Mesothelial cell of epicardium (in vitro differentiated cells): ENCODE data around the gene EZH2. TPM values are rescaled to one million over a fixed set of nuclear protein-coding genes. Genes with fewer than 3 reads are reported as not detected.

Source experiments
- DNase-seq, 2 experiments: peaks; one replicate each; pipeline ENCODE4 v3.0.0; 2021; ENCODE audit warnings: low spot score in 2 of 2; ENCODE audit not compliant: unreplicated experiment in 2 of 2
- H3K27ac Mint-ChIP-seq: 2 replicates; pipeline ENCODE4 v1.8.0; 2021; ENCODE audit warnings: mixed read lengths
- H3K27me3 Mint-ChIP-seq: 2 replicates; pipeline ENCODE4 v1.8.0; 2021; ENCODE audit warnings: low read depth, mixed read lengths
- H3K36me3 Mint-ChIP-seq: 2 replicates; pipeline ENCODE4 v1.8.0; 2021; ENCODE audit warnings: mixed read lengths
- H3K4me1 Mint-ChIP-seq: 2 replicates; pipeline ENCODE4 v1.8.0; 2021; ENCODE audit warnings: mixed read lengths
- H3K4me3 Mint-ChIP-seq: 2 replicates; pipeline ENCODE4 v1.8.0; 2021; ENCODE audit warnings: mild to moderate bottlenecking, moderate library complexity, mixed read lengths
- H3K9me3 Mint-ChIP-seq: 2 replicates; pipeline ENCODE4 v1.8.0; 2021; ENCODE audit warnings: mixed read lengths
- CTCF ChIP-seq: fragments of 200-600 bp; sonication (generic); IDR thresholded peaks from one replicate; pipeline ENCODE4 v1.5.0; 2021; ENCODE audit warnings: antibody characterized with exemption; ENCODE audit not compliant: unreplicated experiment
- total RNA-seq: library from RNA; stranded (reverse); gene quantifications from 3 replicates; pipeline ENCODE4 v1.2.1, GENCODE V29; 2021

EZH2 gene
- total RNA-seq, 1 donor from 2014 or later, result 29.2 TPM

GRCh38 chr7:148831782-148832181 is 52.3 kb downstream of the EZH2 start:
- H3K9me3 Mint-ChIP-seq, result no peaks in the 10 kb centered on the region
- TF ChIP-seq CTCF, result no peak
- H3K27me3 Mint-ChIP-seq, result no peaks in the 10 kb centered on the region
- H3K27ac Mint-ChIP-seq, result peak overlapping the region; percentile 59
- no peaks in the 10 kb centered on the region for H3K4me1 Mint-ChIP-seq
- no peak overlapping the region for H3K4me3 Mint-ChIP-seq
- DNase-seq, result no peak
- H3K36me3 Mint-ChIP-seq, result peaks cover 17% of the 10 kb centered on the region

GRCh38 chr7:148830897-148831692 is 53.0 kb downstream of the EZH2 start:
- Mint-ChIP-seq H3K36me3 (peaks cover 11% of the 10 kb centered on the region), H3K4me1 (no peaks in the 10 kb centered on the region), H3K27ac (no peak overlapping the region), H3K27me3 (no peaks in the 10 kb centered on the region), H3K9me3 (no peaks in the 10 kb centered on the region), H3K4me3 (no peak overlapping the region)
- no peak for DNase-seq
- TF ChIP-seq CTCF, result no peak

DNA sequence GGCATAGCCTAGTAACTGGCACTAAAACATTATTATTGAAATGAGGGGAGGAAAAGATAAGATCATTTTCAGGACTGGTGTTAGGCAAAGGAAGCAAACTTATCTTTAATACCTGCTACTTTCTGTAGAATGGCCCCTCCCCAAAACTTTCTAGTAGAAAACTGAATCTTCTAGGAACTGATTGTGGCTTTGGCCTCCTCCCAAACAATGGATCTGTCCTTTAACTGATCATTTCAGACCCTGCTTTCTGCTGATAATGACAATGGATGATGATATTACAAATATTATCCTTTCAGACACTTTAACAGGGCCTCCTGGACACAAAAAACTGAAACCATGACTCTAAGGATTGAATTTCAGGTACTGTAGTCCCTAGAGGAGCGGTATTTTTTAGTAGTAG is 55.1 kb downstream of the EZH2 start:
- Mint-ChIP-seq H3K4me3 (no peak overlapping the region), H3K9me3 (no peaks in the 10 kb centered on the region), H3K27me3 (no peaks in the 10 kb centered on the region), H3K36me3 (peaks cover 7% of the 10 kb centered on the region), H3K27ac (no peak overlapping the region), H3K4me1 (no peaks in the 10 kb centered on the region)
- DNase-seq, result no peak
- TF ChIP-seq CTCF, result no peak

DNA sequence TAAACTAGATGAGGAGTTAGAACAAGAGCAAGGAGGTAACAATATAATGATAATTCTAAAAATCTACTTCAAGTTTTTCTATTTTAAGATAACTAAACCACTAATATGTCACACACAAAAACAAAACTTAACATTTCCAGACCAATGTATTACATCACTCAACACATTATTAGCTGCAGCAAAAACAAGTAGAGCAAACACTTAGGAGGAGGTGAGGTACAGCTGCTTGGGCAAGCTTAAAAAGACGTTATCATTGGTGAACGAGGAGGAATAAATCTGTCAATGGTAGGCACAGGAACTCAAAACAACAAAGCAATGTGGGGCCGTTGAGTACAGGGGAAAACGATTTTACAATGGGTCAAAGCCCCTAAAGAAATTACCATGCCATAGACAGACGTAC is 58.8 kb downstream of the EZH2 start:
- DNase-seq, result no peak
- Mint-ChIP-seq H3K36me3 (peaks cover 6% of the 10 kb centered on the region), H3K27ac (no peak overlapping the region), H3K9me3 (no peaks in the 10 kb centered on the region), H3K4me3 (no peak overlapping the region), H3K4me1 (peaks cover 6% of the 10 kb centered on the region), H3K27me3 (no peaks in the 10 kb centered on the region)
- TF ChIP-seq CTCF, result no peak

DNA sequence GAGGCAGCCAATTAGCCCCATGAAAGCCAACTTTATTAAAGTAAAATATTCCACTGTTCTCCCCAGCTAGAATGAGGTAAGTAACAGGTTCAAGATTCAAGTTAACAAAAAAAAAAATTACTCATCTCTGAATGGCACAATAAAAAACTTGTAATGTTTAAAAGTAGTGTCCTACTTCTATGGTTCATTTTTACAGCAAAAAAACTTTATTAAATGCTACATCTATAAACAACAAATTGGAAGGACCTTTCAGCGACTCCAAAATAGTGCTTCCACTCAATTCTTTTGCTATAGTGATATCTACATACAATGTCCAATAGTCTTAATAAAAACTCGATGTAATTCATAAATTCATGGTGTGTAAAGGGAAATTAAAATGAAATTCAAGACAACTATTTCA is 59.2 kb downstream of the EZH2 start:
- Mint-ChIP-seq H3K36me3 (peaks cover 6% of the 10 kb centered on the region), H3K9me3 (no peaks in the 10 kb centered on the region), H3K4me3 (no peak overlapping the region), H3K4me1 (peaks cover 11% of the 10 kb centered on the region), H3K27me3 (no peaks in the 10 kb centered on the region), H3K27ac (no peak overlapping the region)
- DNase-seq, result no peak
- TF ChIP-seq CTCF, result no peak
